ENCODE measurements around the gene SALL1. TPM values are rescaled to one million over a fixed set of nuclear protein-coding genes. Genes with fewer than 3 reads are reported as not detected.

Gene SALL1
- total RNA-seq, 3 donors from 2014 or later (not counting 1 experiment from before 2014, with no cell fraction given), result not detected

DNA sequence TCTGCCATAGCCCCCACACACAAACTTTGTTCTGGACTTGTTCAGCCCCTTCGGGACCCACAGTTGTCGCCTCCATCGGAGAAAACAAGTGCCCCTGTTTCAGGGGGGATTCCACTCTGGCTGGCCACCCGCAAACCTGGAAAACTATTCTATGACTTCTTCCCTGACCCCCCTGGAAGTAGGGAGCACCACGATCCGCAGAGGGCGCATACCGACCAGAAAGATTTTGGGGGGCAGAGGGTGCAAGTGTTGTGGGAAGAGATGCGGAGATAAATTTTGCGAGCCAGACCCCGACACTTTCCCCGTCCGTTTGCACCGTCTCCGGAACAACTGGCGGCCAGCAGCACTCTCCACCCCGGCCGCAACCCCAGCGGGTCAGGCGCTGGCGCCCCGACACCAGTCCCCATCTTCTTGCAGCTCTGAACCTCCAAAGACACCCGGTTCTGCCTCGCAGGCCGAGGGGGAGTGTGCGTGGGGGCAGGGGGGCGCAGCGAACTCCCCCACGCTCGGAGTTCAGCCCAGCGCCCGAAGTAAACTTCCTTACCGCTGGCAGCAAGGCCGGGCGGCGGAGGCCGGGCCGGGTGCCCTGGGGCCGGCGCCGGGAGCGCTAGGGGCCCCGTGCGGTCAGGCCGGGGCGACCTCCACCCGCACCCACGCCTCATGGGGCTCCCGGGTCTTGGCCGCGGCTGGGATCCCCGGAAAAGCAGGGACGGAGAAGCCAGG is 744 bp downstream of the SALL1 start:
- no peak for ATAC-seq
- H3K9me3 ChIP-seq (ENCODE audit: control insufficient read depth, insufficient read depth, low read length), result no peaks in the 10 kb centered on the region
- no peaks in the 10 kb centered on the region for H3K36me3 ChIP-seq (ENCODE audit: control insufficient read depth, insufficient read depth, low read length)
- no peaks in the 10 kb centered on the region for H3K4me1 ChIP-seq (ENCODE audit: control insufficient read depth, insufficient read depth, low read length)
- Mint-ChIP-seq H3K4me1 (no peaks in the 10 kb centered on the region), H3K36me3 (no peaks in the 10 kb centered on the region), H3K4me3 (no peak overlapping the region), H3K27ac (no peak overlapping the region), H3K9me3 (no peaks in the 10 kb centered on the region), H3K27me3 (ENCODE audit: low read depth in 2 of 2) (peaks cover 49 to 62% of the 10 kb centered on the region in 2 donors)
- WGBS (ENCODE audit: insufficient coverage), result 4% methylated on average over 53 of the region's 53 CpGs
- no peak for DNase-seq
- peaks cover 15% of the 10 kb centered on the region for H3K27me3 ChIP-seq (ENCODE audit: control insufficient read depth, insufficient read depth, low read length)
- TF ChIP-seq, protein P1, sequence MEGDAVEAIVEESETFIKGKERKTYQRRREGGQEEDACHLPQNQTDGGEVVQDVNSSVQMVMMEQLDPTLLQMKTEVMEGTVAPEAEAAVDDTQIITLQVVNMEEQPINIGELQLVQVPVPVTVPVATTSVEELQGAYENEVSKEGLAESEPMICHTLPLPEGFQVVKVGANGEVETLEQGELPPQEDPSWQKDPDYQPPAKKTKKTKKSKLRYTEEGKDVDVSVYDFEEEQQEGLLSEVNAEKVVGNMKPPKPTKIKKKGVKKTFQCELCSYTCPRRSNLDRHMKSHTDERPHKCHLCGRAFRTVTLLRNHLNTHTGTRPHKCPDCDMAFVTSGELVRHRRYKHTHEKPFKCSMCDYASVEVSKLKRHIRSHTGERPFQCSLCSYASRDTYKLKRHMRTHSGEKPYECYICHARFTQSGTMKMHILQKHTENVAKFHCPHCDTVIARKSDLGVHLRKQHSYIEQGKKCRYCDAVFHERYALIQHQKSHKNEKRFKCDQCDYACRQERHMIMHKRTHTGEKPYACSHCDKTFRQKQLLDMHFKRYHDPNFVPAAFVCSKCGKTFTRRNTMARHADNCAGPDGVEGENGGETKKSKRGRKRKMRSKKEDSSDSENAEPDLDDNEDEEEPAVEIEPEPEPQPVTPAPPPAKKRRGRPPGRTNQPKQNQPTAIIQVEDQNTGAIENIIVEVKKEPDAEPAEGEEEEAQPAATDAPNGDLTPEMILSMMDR (IDR thresholded peaks at IDR 0.05), result no peak
- H3K4me3 ChIP-seq (ENCODE audit: low read length), result no peak overlapping the region
- no peak overlapping the region for H3K27ac ChIP-seq (ENCODE audit: low read length)
- intact Hi-C loops (cut with micrococcal nuclease), result no loop called here

DNA sequence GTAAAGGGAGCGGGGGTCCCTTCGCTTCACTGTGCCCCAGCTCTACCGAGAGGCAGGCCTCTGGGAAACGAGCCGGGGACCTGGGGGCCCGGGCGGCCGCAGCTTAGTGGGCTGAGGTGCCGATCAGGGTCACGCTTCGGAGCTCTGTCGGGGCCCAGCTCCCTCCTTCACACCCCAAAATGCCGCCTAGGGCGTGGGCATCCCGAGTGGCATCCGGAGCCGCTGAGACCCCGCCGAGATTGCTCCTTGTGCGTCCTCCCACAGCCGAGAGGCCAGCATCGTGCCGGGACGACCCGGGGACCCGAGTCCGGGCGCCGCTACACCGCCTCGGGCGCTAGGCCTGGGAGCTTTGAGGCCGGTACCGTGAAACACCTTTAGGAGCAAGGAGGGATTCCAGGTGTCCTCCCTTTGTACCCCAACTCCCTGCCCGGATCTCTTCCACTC is 1.3 kb downstream of the SALL1 start:
- Histone ChIP-seq H3K4me3 (ENCODE audit: low read length) (no peak overlapping the region), H3K36me3 (ENCODE audit: control insufficient read depth, insufficient read depth, low read length) (no peaks in the 10 kb centered on the region), H3K27ac (ENCODE audit: low read length) (no peak overlapping the region), H3K4me1 (ENCODE audit: control insufficient read depth, insufficient read depth, low read length) (no peaks in the 10 kb centered on the region), H3K9me3 (ENCODE audit: control insufficient read depth, insufficient read depth, low read length) (no peaks in the 10 kb centered on the region), H3K27me3 (ENCODE audit: control insufficient read depth, insufficient read depth, low read length) (peaks cover 11% of the 10 kb centered on the region)
- H3K4me1 Mint-ChIP-seq, result no peaks in the 10 kb centered on the region
- WGBS (ENCODE audit: insufficient coverage), result 7% methylated on average over 35 of the region's 35 CpGs
- no peak for ATAC-seq
- no peaks in the 10 kb centered on the region for H3K36me3 Mint-ChIP-seq
- H3K27me3 Mint-ChIP-seq (ENCODE audit: low read depth in 2 of 2), result peaks cover 47 to 60% of the 10 kb centered on the region in 2 donors
- no peak overlapping the region for H3K27ac Mint-ChIP-seq
- no peak overlapping the region for H3K4me3 Mint-ChIP-seq
- no peak for DNase-seq
- intact Hi-C loops (cut with micrococcal nuclease), result no loop called here
- TF ChIP-seq, protein P1 (IDR thresholded peaks at IDR 0.05), result no peak
- H3K9me3 Mint-ChIP-seq, result no peaks in the 10 kb centered on the region

DNA sequence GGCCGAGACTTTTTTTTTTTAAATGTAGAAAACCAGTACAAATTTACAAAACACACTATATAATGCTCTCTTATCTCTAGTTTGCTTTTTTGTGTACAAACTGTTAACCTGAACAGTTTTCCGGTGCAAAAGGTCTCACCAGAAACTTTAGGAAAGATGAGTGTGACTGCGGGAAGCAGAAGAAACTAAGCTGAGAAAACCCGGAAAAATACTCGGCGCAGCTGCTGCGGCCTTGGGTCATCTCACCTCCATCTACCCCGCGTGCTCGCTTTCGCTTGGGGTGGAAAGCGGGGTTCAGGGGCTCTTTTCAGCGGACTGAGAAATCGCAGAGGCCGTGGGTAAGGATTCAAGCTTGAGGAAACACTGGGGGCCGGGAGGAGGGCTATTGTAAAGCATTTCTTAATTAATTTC is 1.8 kb downstream of the SALL1 start:
- ATAC-seq (no peak), DNase-seq (no peak)
- Histone ChIP-seq H3K27ac (ENCODE audit: low read length) (no peak overlapping the region), H3K4me3 (ENCODE audit: low read length) (no peak overlapping the region), H3K27me3 (ENCODE audit: control insufficient read depth, insufficient read depth, low read length) (peaks cover 9% of the 10 kb centered on the region), H3K4me1 (ENCODE audit: control insufficient read depth, insufficient read depth, low read length) (no peaks in the 10 kb centered on the region), H3K36me3 (ENCODE audit: control insufficient read depth, insufficient read depth, low read length) (no peaks in the 10 kb centered on the region), H3K9me3 (ENCODE audit: control insufficient read depth, insufficient read depth, low read length) (no peaks in the 10 kb centered on the region)
- Mint-ChIP-seq H3K4me3 (no peak overlapping the region), H3K4me1 (no peaks in the 10 kb centered on the region), H3K36me3 (no peaks in the 10 kb centered on the region), H3K27ac (no peak overlapping the region), H3K9me3 (no peaks in the 10 kb centered on the region), H3K27me3 (ENCODE audit: low read depth in 2 of 2) (peaks cover 46 to 59% of the 10 kb centered on the region in 2 donors)
- intact Hi-C loops (cut with micrococcal nuclease), result no loop called here
- TF ChIP-seq, protein P1 (IDR thresholded peaks at IDR 0.05), result no peak
- WGBS (ENCODE audit: insufficient coverage), result 17% methylated on average over 15 of the region's 16 CpGs

Measured in natural killer cell (primary cell).